IMR-90 (cell line): ENCODE data around the gene CYB5R3.

ENCODE experiments used
- BHLHE40 ChIP-seq: fragments of 150-350 bp; IDR thresholded peaks from 2 replicates; pipeline ENCODE4 v1.6.1; 2016; ENCODE audit warnings: mild to moderate bottlenecking, low read depth, low read length
- MAFK ChIP-seq: IDR thresholded peaks from 2 replicates; pipeline ENCODE4 v1.6.1; 2012; ENCODE audit warnings: low read depth, low read length, improper control_type of control experiment
- POLR2A ChIP-seq: IDR thresholded peaks from 2 replicates; pipeline ENCODE4 v1.6.1; 2012; ENCODE audit warnings: mild to moderate bottlenecking, low read depth, low read length
- RFX5 ChIP-seq: IDR thresholded peaks from 2 replicates; pipeline ENCODE4 v1.8.0; 2012; ENCODE audit warnings: low read depth, mild to moderate bottlenecking, low read length, moderate library complexity
- TF ChIP-seq, protein P1 (sequence below): conservative IDR thresholded peaks from 2 replicates; pipeline ENCODE4 v1.5.1; 2012; ENCODE audit warnings: mild to moderate bottlenecking, low read depth, low read length, improper control_type of control experiment

DNA sequence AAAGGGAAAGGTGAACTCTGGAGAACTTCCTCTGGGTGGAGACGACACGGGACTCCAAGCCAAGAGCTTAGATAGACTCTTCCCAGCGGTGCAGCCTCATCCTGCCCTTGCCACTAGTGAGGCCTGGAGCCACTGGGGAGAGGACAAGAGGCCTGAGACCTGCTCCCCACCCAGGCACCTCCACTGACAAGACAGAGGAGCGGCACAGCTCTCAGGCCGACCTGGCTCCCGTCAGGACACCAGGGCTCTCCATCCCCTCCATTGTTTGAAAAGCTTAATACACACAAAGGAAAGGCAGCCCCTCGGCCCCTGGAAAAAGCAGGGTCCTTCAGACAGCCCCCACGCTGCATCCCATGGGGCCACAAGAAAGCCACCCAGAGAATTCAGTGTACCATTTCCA lies 64.1 kb downstream of the CYB5R3 start:
- TF ChIP-seq BHLHE40 (no peak), POLR2A (no peak), RFX5 (no peak), MAFK (no peak)
- TF ChIP-seq, protein P1, sequence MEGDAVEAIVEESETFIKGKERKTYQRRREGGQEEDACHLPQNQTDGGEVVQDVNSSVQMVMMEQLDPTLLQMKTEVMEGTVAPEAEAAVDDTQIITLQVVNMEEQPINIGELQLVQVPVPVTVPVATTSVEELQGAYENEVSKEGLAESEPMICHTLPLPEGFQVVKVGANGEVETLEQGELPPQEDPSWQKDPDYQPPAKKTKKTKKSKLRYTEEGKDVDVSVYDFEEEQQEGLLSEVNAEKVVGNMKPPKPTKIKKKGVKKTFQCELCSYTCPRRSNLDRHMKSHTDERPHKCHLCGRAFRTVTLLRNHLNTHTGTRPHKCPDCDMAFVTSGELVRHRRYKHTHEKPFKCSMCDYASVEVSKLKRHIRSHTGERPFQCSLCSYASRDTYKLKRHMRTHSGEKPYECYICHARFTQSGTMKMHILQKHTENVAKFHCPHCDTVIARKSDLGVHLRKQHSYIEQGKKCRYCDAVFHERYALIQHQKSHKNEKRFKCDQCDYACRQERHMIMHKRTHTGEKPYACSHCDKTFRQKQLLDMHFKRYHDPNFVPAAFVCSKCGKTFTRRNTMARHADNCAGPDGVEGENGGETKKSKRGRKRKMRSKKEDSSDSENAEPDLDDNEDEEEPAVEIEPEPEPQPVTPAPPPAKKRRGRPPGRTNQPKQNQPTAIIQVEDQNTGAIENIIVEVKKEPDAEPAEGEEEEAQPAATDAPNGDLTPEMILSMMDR, result no peak
